ENCODE measurements around the gene IWS1.

The IWS1 gene

GRCh38 chr2:127469051-127469450 lies 57.2 kb downstream of the IWS1 start:
- H3K9me3 ChIP-seq (ENCODE audit: control insufficient read depth, insufficient read depth, low read depth, low read length), result no peaks in the 10 kb centered on the region
- no peak overlapping the region for H3K27ac ChIP-seq (ENCODE audit: low read depth, low read length)
- H3K36me3 ChIP-seq (ENCODE audit: control insufficient read depth, insufficient read depth, low read length), result 0 out of 2 replicates have a peak, but pooled peaks cover 6% of the 10 kb centered on the region
- H3K4me1 ChIP-seq (ENCODE audit: control insufficient read depth, insufficient read depth, low read length), result peaks cover 13% of the 10 kb centered on the region
- H3K4me3 ChIP-seq (ENCODE audit: low read depth, low read length), result no peak overlapping the region
- H3K9ac ChIP-seq (ENCODE audit: low read length), result no peak overlapping the region
- no peaks in the 10 kb centered on the region for H3K27me3 ChIP-seq (ENCODE audit: control insufficient read depth, insufficient read depth, low read length)

GRCh38 chr2:127465258-127465657 lies 61.0 kb downstream of the IWS1 start:
- Histone ChIP-seq H3K27ac (ENCODE audit: low read depth, low read length) (no peak overlapping the region), H3K4me1 (ENCODE audit: control insufficient read depth, insufficient read depth, low read length) (peaks cover 24% of the 10 kb centered on the region), H3K4me3 (ENCODE audit: low read depth, low read length) (no peak overlapping the region), H3K27me3 (ENCODE audit: control insufficient read depth, insufficient read depth, low read length) (no peaks in the 10 kb centered on the region), H3K36me3 (ENCODE audit: control insufficient read depth, insufficient read depth, low read length) (0 out of 2 replicates have a peak, but pooled peaks cover 6% of the 10 kb centered on the region), H3K9me3 (ENCODE audit: control insufficient read depth, insufficient read depth, low read depth, low read length) (no peaks in the 10 kb centered on the region), H3K9ac (ENCODE audit: low read length) (no peak overlapping the region)

- Histone ChIP-seq H3K4me1 (ENCODE audit: control insufficient read depth, insufficient read depth, low read length) (peaks cover 24% of the 10 kb centered on the region), H3K36me3 (ENCODE audit: control insufficient read depth, insufficient read depth, low read length) (0 out of 2 replicates have a peak, but pooled peaks cover 4% of the 10 kb centered on the region), H3K4me3 (ENCODE audit: low read depth, low read length) (no peak overlapping the region), H3K27ac (ENCODE audit: low read depth, low read length) (no peak overlapping the region), H3K27me3 (ENCODE audit: control insufficient read depth, insufficient read depth, low read length) (no peaks in the 10 kb centered on the region), H3K9me3 (ENCODE audit: control insufficient read depth, insufficient read depth, low read depth, low read length) (no peaks in the 10 kb centered on the region), H3K9ac (ENCODE audit: low read length) (no peak overlapping the region)
These were observed 61.6 kb downstream of the IWS1 start for GRCh38 chr2:127464470-127465257.

GRCh38 chr2:127463155-127463991 lies 62.9 kb downstream of the IWS1 start:
- no peak overlapping the region for H3K4me3 ChIP-seq (ENCODE audit: low read depth, low read length)
- peak overlapping the region; percentile 5 for H3K9ac ChIP-seq (ENCODE audit: low read length)
- no peaks in the 10 kb centered on the region for H3K36me3 ChIP-seq (ENCODE audit: control insufficient read depth, insufficient read depth, low read length)
- H3K27me3 ChIP-seq (ENCODE audit: control insufficient read depth, insufficient read depth, low read length), result no peaks in the 10 kb centered on the region
- no peaks in the 10 kb centered on the region for H3K9me3 ChIP-seq (ENCODE audit: control insufficient read depth, insufficient read depth, low read depth, low read length)
- H3K4me1 ChIP-seq (ENCODE audit: control insufficient read depth, insufficient read depth, low read length), result peaks cover 24% of the 10 kb centered on the region
- H3K27ac ChIP-seq (ENCODE audit: low read depth, low read length), result peak overlapping the region; percentile 0; the same call in 1 of the 2 replicates

- H3K9ac ChIP-seq (ENCODE audit: low read length), result no peak overlapping the region
- no peaks in the 10 kb centered on the region for H3K9me3 ChIP-seq (ENCODE audit: control insufficient read depth, insufficient read depth, low read depth, low read length)
- no peak overlapping the region for H3K4me3 ChIP-seq (ENCODE audit: low read depth, low read length)
- H3K27ac ChIP-seq (ENCODE audit: low read depth, low read length), result no peak overlapping the region
- no peaks in the 10 kb centered on the region for H3K36me3 ChIP-seq (ENCODE audit: control insufficient read depth, insufficient read depth, low read length)
- peaks cover 24% of the 10 kb centered on the region for H3K4me1 ChIP-seq (ENCODE audit: control insufficient read depth, insufficient read depth, low read length)
- H3K27me3 ChIP-seq (ENCODE audit: control insufficient read depth, insufficient read depth, low read length), result no peaks in the 10 kb centered on the region
These were observed 63.8 kb downstream of the IWS1 start for GRCh38 chr2:127462461-127462860.

GRCh38 chr2:127456960-127457359 lies 69.3 kb downstream of the IWS1 start:
- no peak overlapping the region for H3K27ac ChIP-seq (ENCODE audit: low read depth, low read length)
- no peak overlapping the region for H3K9ac ChIP-seq (ENCODE audit: low read length)
- no peaks in the 10 kb centered on the region for H3K36me3 ChIP-seq (ENCODE audit: control insufficient read depth, insufficient read depth, low read length)
- no peaks in the 10 kb centered on the region for H3K9me3 ChIP-seq (ENCODE audit: control insufficient read depth, insufficient read depth, low read depth, low read length)
- no peaks in the 10 kb centered on the region for H3K27me3 ChIP-seq (ENCODE audit: control insufficient read depth, insufficient read depth, low read length)
- no peak overlapping the region for H3K4me3 ChIP-seq (ENCODE audit: low read depth, low read length)
- peaks cover 32% of the 10 kb centered on the region for H3K4me1 ChIP-seq (ENCODE audit: control insufficient read depth, insufficient read depth, low read length)

- Histone ChIP-seq H3K4me3 (ENCODE audit: low read depth, low read length) (peak overlapping the region; percentile 36), H3K27ac (ENCODE audit: low read depth, low read length) (no peak overlapping the region), H3K4me1 (ENCODE audit: control insufficient read depth, insufficient read depth, low read length) (peaks cover 32% of the 10 kb centered on the region), H3K9ac (ENCODE audit: low read length) (no peak overlapping the region), H3K27me3 (ENCODE audit: control insufficient read depth, insufficient read depth, low read length) (no peaks in the 10 kb centered on the region), H3K9me3 (ENCODE audit: control insufficient read depth, insufficient read depth, low read depth, low read length) (no peaks in the 10 kb centered on the region), H3K36me3 (ENCODE audit: control insufficient read depth, insufficient read depth, low read length) (no peaks in the 10 kb centered on the region)
These were observed 70.5 kb downstream of the IWS1 start for GRCh38 chr2:127455566-127456493.

- Histone ChIP-seq H3K36me3 (ENCODE audit: control insufficient read depth, insufficient read depth, low read length) (no peaks in the 10 kb centered on the region), H3K27me3 (ENCODE audit: control insufficient read depth, insufficient read depth, low read length) (no peaks in the 10 kb centered on the region), H3K27ac (ENCODE audit: low read depth, low read length) (no peak overlapping the region), H3K9me3 (ENCODE audit: control insufficient read depth, insufficient read depth, low read depth, low read length) (no peaks in the 10 kb centered on the region), H3K4me1 (ENCODE audit: control insufficient read depth, insufficient read depth, low read length) (peaks cover 33% of the 10 kb centered on the region), H3K4me3 (ENCODE audit: low read depth, low read length) (no peak overlapping the region), H3K9ac (ENCODE audit: low read length) (no peak overlapping the region)
These were observed 71.4 kb downstream of the IWS1 start for GRCh38 chr2:127454595-127455565.

- no peak overlapping the region for H3K4me3 ChIP-seq (ENCODE audit: low read depth, low read length)
- no peak overlapping the region for H3K27ac ChIP-seq (ENCODE audit: low read depth, low read length)
- H3K36me3 ChIP-seq (ENCODE audit: control insufficient read depth, insufficient read depth, low read length), result no peaks in the 10 kb centered on the region
- H3K27me3 ChIP-seq (ENCODE audit: control insufficient read depth, insufficient read depth, low read length), result no peaks in the 10 kb centered on the region
- no peaks in the 10 kb centered on the region for H3K9me3 ChIP-seq (ENCODE audit: control insufficient read depth, insufficient read depth, low read depth, low read length)
- H3K9ac ChIP-seq (ENCODE audit: low read length), result no peak overlapping the region
- peaks cover 40% of the 10 kb centered on the region for H3K4me1 ChIP-seq (ENCODE audit: control insufficient read depth, insufficient read depth, low read length)
These were observed 72.7 kb downstream of the IWS1 start for GRCh38 chr2:127453392-127454171.
